Suprapubic skin (tissue), 4 donors: ENCODE results near the gene UBE3A. TPM values are rescaled to one million over a fixed set of nuclear protein-coding genes. Genes with fewer than 3 reads are reported as not detected.

ENCODE experiments used
- DNase-seq, 2 donors: peaks; one replicate each; pipeline ENCODE4 v3.0.0-alpha.2; 2019; ENCODE audit warnings: low spot score in 2 of 2
- H3K27ac ChIP-seq: fragments of 200-600 bp; sonication (generic); one replicate; pipeline ENCODE4 v1.5.1; 2019
- H3K27me3 ChIP-seq: fragments of 200-600 bp; sonication (generic); one replicate; pipeline ENCODE4 v1.5.1; 2019
- H3K36me3 ChIP-seq: fragments of 200-600 bp; sonication (generic); one replicate; pipeline ENCODE4 v1.5.1; 2019
- H3K4me1 ChIP-seq: fragments of 200-600 bp; sonication (generic); one replicate; pipeline ENCODE4 v1.5.1; 2019
- H3K4me3 ChIP-seq: fragments of 200-600 bp; sonication (generic); one replicate; pipeline ENCODE4 v1.5.1; 2019; ENCODE audit warnings: mild to moderate bottlenecking
- H3K9me3 ChIP-seq: fragments of 200-600 bp; sonication (generic); one replicate; pipeline ENCODE4 v1.5.1; 2019
- CTCF ChIP-seq, 2 donors: fragments of 200-600 bp in 1 of 2; fragments of 450-650 bp in 1 of 2; sonication (generic) in 1 of 2; IDR thresholded peaks; one replicate each; pipeline ENCODE4 v1.5.1; 2016 to 2019; ENCODE audit warnings: antibody characterized with exemption in 2 of 2, mild to moderate bottlenecking in 1 of 2, moderate library complexity in 1 of 2
- EP300 ChIP-seq: sonication (generic); formaldehyde crosslinking; IDR thresholded peaks from one replicate; pipeline ENCODE4 v1.6.1; 2017; ENCODE audit warnings: antibody characterized with exemption
- POLR2A ChIP-seq, 2 donors: fragments of 450-650 bp; IDR thresholded peaks; one replicate each; pipeline ENCODE4 v1.6.1; 2017; ENCODE audit warnings: antibody characterized with exemption in 2 of 2, mild to moderate bottlenecking in 2 of 2, moderate library complexity in 2 of 2
- POLR2AphosphoS5 ChIP-seq, 3 donors: sonication (generic); formaldehyde crosslinking; IDR thresholded peaks; one replicate each; pipeline ENCODE4 v1.6.1; 2017; ENCODE audit warnings: antibody characterized with exemption in 3 of 3
- WGBS: methylation state at CpG from one replicate; pipeline ENCODE4 v1.1.5; 2018; 5-methylcytosine and 5-hydroxymethylcytosine counted together
- total RNA-seq, 4 donors: library from RNA; depleted of rRNA; stranded (reverse); fragments of >200 nt; gene quantifications; one replicate each; pipeline ENCODE4 v1.1.0, GENCODE V29; 2016

UBE3A gene
- total RNA-seq, 4 donors from 2014 or later: 64.0 to 100 (median 85.0) TPM

- H3K4me3 ChIP-seq: no peak overlapping the region
- H3K27ac ChIP-seq: no peak overlapping the region
- H3K4me1 ChIP-seq: peaks cover 23% of the 10 kb centered on the region
- no peaks in the 10 kb centered on the region for H3K27me3 ChIP-seq
- TF ChIP-seq POLR2AphosphoS5 (IDR thresholded peaks at IDR 0.05) (no peak), POLR2A (IDR thresholded peaks at IDR 0.05) (no peak), CTCF (IDR thresholded peaks at IDR 0.05) (no peak), EP300 (no peak)
- no peak for DNase-seq
- no peaks in the 10 kb centered on the region for H3K9me3 ChIP-seq
- H3K36me3 ChIP-seq: no peaks in the 10 kb centered on the region
Measured at GRCh38 chr15:25441111-25441510, 2.3 kb upstream of the UBE3A start.

GRCh38 chr15:25439369-25439836 lies 579 bp upstream of the UBE3A start:
- Histone ChIP-seq H3K9me3 (no peaks in the 10 kb centered on the region), H3K27me3 (no peaks in the 10 kb centered on the region), H3K36me3 (no peaks in the 10 kb centered on the region), H3K4me1 (peaks cover 34% of the 10 kb centered on the region), H3K27ac (peak overlapping the region; percentile 98), H3K4me3 (peak overlapping the region; percentile 97)
- 14% methylated on average over 6 of the region's 14 CpGs for WGBS
- no peak for DNase-seq
- TF ChIP-seq CTCF (IDR thresholded peaks at IDR 0.05): no peak
- TF ChIP-seq EP300: no peak

- H3K4me1 ChIP-seq: peaks cover 43% of the 10 kb centered on the region
- 0% methylated on average over 40 of the region's 67 CpGs for WGBS
- H3K4me3 ChIP-seq: peak overlapping the region; percentile 97
- H3K27ac ChIP-seq: peak overlapping the region; percentile 98
- no peak for TF ChIP-seq CTCF (IDR thresholded peaks at IDR 0.05)
- TF ChIP-seq EP300: no peak
- no peak for TF ChIP-seq POLR2A (IDR thresholded peaks at IDR 0.05)
- peak in 1 of 2 donors; percentile 72 for DNase-seq
- no peaks in the 10 kb centered on the region for H3K9me3 ChIP-seq
- no peaks in the 10 kb centered on the region for H3K27me3 ChIP-seq
- no peaks in the 10 kb centered on the region for H3K36me3 ChIP-seq
Measured at GRCh38 chr15:25437777-25438600, 835 bp downstream of the UBE3A start.

GRCh38 chr15:25436707-25437106 lies 2.1 kb downstream of the UBE3A start:
- peaks cover 52% of the 10 kb centered on the region for H3K4me1 ChIP-seq
- no peak for DNase-seq
- H3K4me3 ChIP-seq: peak overlapping the region; percentile 97
- no peaks in the 10 kb centered on the region for H3K36me3 ChIP-seq
- H3K9me3 ChIP-seq: no peaks in the 10 kb centered on the region
- H3K27ac ChIP-seq: no peak overlapping the region
- no peaks in the 10 kb centered on the region for H3K27me3 ChIP-seq
- no peak for TF ChIP-seq POLR2AphosphoS5 (IDR thresholded peaks at IDR 0.05)

GRCh38 chr15:25435474-25436243 lies 3.2 kb downstream of the UBE3A start:
- H3K4me3 ChIP-seq: no peak overlapping the region
- H3K27me3 ChIP-seq: no peaks in the 10 kb centered on the region
- 90% methylated on average over 5 of the region's 5 CpGs for WGBS
- TF ChIP-seq POLR2AphosphoS5 (IDR thresholded peaks at IDR 0.05) (no peak), CTCF (IDR thresholded peaks at IDR 0.05) (no peak), POLR2A (IDR thresholded peaks at IDR 0.05) (no peak), EP300 (no peak)
- no peaks in the 10 kb centered on the region for H3K36me3 ChIP-seq
- DNase-seq: no peak
- no peaks in the 10 kb centered on the region for H3K9me3 ChIP-seq
- H3K27ac ChIP-seq: no peak overlapping the region
- H3K4me1 ChIP-seq: peaks cover 63% of the 10 kb centered on the region
